IMR-90 (cell line): Measurements from ENCODE around the gene GIMAP8. TPM values are rescaled to one million over a fixed set of nuclear protein-coding genes. Genes with fewer than 3 reads are reported as not detected.

Source experiments
- ATAC-seq: fragments of 200-7000 bp; cut with Tn5 transposase; 2 replicates; pipeline ENCODE4 v1.9.1; 2020; ENCODE audit warnings: low read depth, mild to moderate bottlenecking, moderate library complexity
- BruUV-seq: library from RNA; stranded (reverse); fragments of 400-500 nt; replicated peaks from 2 replicates; lab custom pipeline; 2021; lab: Mats Ljungman, UMichigan
- CTCF ChIA-PET: fragments of 300-600 bp; formaldehyde crosslinking; extraction: SDS; loops from one replicate; lab custom pipeline; 2021; ENCODE audit warnings: antibody characterized with exemption; lab: Yijun Ruan, JAX
- POLR2A ChIA-PET: fragments of 300-600 bp; sonication (Branson Sonifier 250); formaldehyde crosslinking; loops from one replicate; lab custom pipeline; 2022; ENCODE audit warnings: antibody characterized with exemption; ENCODE audit not compliant: unreplicated experiment; lab: Charles Lee
- DNase-seq: peaks from one replicate; pipeline ENCODE4 v3.0.0; 2013
- H2AFZ ChIP-seq: replicated peaks from 2 replicates; pipeline ENCODE3; 2013; ENCODE audit warnings: low read length, mild to moderate bottlenecking; ENCODE audit not compliant: poor library complexity
- H2AK5ac ChIP-seq: 2 replicates; pipeline ENCODE4 v1.6.1; 2013; ENCODE audit warnings: low read depth, low read length, inconsistent platforms
- H2AK9ac ChIP-seq: replicated peaks from 2 replicates; pipeline ENCODE3; 2013; ENCODE audit warnings: mild to moderate bottlenecking, low read depth, low read length, moderate library complexity; ENCODE audit not compliant: poor library complexity
- H2BK120ac ChIP-seq: 2 replicates; pipeline ENCODE4 v1.6.1; 2013; ENCODE audit warnings: low read depth, low read length, inconsistent platforms
- H2BK15ac ChIP-seq: 3 replicates; pipeline ENCODE4 v1.6.1; 2013; ENCODE audit warnings: low read depth, low read length, inconsistent platforms
- H2BK20ac ChIP-seq: 2 replicates; pipeline ENCODE4 v1.6.1; 2013; ENCODE audit warnings: low read depth, mild to moderate bottlenecking, inconsistent platforms, low read length, moderate library complexity
- H2BK5ac ChIP-seq: 2 replicates; pipeline ENCODE4 v1.6.1; 2013; ENCODE audit warnings: mild to moderate bottlenecking, low read depth, low read length, inconsistent platforms; ENCODE audit not compliant: poor library complexity, severe bottlenecking
- H3K14ac ChIP-seq: replicated peaks from 2 replicates; pipeline ENCODE4 v1.6.1; 2013; ENCODE audit warnings: low read depth, low read length, inconsistent platforms
- H3K18ac ChIP-seq: 2 replicates; pipeline ENCODE4 v1.6.1; 2013; ENCODE audit warnings: low read depth, low read length, control low read depth
- H3K23ac ChIP-seq: 2 replicates; pipeline ENCODE4 v1.6.1; 2013; ENCODE audit warnings: low read depth, low read length, inconsistent platforms
- H3K27ac ChIP-seq: 2 replicates; pipeline ENCODE4 v1.5.1; 2013; ENCODE audit warnings: mild to moderate bottlenecking, control low read depth, low read length; ENCODE audit not compliant: insufficient read depth
- H3K27me3 ChIP-seq: 2 replicates; pipeline ENCODE4 v1.6.1; 2013; ENCODE audit warnings: low read length; ENCODE audit not compliant: control insufficient read depth, insufficient read depth
- H3K36me3 ChIP-seq: 2 replicates; pipeline ENCODE4 v1.6.1; 2013; ENCODE audit warnings: low read length, mixed read lengths; ENCODE audit not compliant: control insufficient read depth, insufficient read depth
- H3K4ac ChIP-seq: 2 replicates; pipeline ENCODE4 v1.6.1; 2013; ENCODE audit warnings: low read depth, low read length, inconsistent platforms
- H3K4me1 ChIP-seq: 2 replicates; pipeline ENCODE4 v1.6.1; 2013; ENCODE audit warnings: low read length, mixed read lengths; ENCODE audit not compliant: control insufficient read depth, insufficient read depth
- H3K4me2 ChIP-seq: 2 replicates; pipeline ENCODE4 v1.6.1; 2013; ENCODE audit warnings: low read depth, mild to moderate bottlenecking, control low read depth, low read length, moderate library complexity
- H3K4me3 ChIP-seq: 2 replicates; pipeline ENCODE4 v1.5.1; 2013; ENCODE audit warnings: low read depth, mild to moderate bottlenecking, control low read depth, low read length, moderate library complexity; ENCODE audit not compliant: insufficient read depth
- H3K56ac ChIP-seq: 2 replicates; pipeline ENCODE4 v1.6.1; 2013; ENCODE audit warnings: low read length, inconsistent platforms; ENCODE audit not compliant: insufficient read depth; ENCODE audit errors: extremely low read depth
- H3K79me1 ChIP-seq, 2 experiments: 2 replicates each; pipeline ENCODE4 v1.6.1; 2013; ENCODE audit warnings: low read length in 2 of 2, inconsistent platforms in 1 of 2, low read depth in 1 of 2
- H3K9ac ChIP-seq: 2 replicates; pipeline ENCODE4 v1.6.1; 2013; ENCODE audit warnings: low read depth, low read length, control low read depth
- H3K9me1 ChIP-seq: 2 replicates; pipeline ENCODE4 v1.6.1; 2013; ENCODE audit warnings: low read length, inconsistent platforms; ENCODE audit not compliant: insufficient read depth
- H3K9me3 ChIP-seq: 2 replicates; pipeline ENCODE4 v1.6.1; 2013; ENCODE audit warnings: low read length; ENCODE audit not compliant: control insufficient read depth, insufficient read depth
- H4K20me1 ChIP-seq: 2 replicates; pipeline ENCODE4 v1.6.1; 2013; ENCODE audit warnings: low read length, inconsistent platforms; ENCODE audit not compliant: insufficient read depth
- H4K5ac ChIP-seq: 2 replicates; pipeline ENCODE4 v1.6.1; 2013; ENCODE audit warnings: mild to moderate bottlenecking, low read depth, low read length, control low read depth
- H4K8ac ChIP-seq, 2 experiments: 2 replicates each; pipeline ENCODE4 v1.6.1; 2013; ENCODE audit warnings: low read depth in 2 of 2, low read length in 2 of 2, control low read depth in 1 of 2, inconsistent platforms in 1 of 2
- H4K91ac ChIP-seq: 2 replicates; pipeline ENCODE4 v1.6.1; 2013; ENCODE audit warnings: low read depth, low read length, inconsistent platforms; ENCODE audit not compliant: insufficient read depth
- BHLHE40 ChIP-seq: fragments of 150-350 bp; IDR thresholded peaks from 2 replicates; pipeline ENCODE4 v1.6.1; 2016; ENCODE audit warnings: mild to moderate bottlenecking, low read depth, low read length
- CEBPB ChIP-seq: IDR thresholded peaks from 2 replicates; pipeline ENCODE4 v1.6.1; 2012; ENCODE audit warnings: low read depth, low read length, improper control_type of control experiment
- CHD1 ChIP-seq: IDR thresholded peaks from 2 replicates; pipeline ENCODE4 v1.6.1; 2012; ENCODE audit warnings: low read depth, low read length, improper control_type of control experiment
- FOS ChIP-seq: fragments of 150-350 bp; IDR thresholded peaks from 2 replicates; pipeline ENCODE4 v1.6.1; 2016; ENCODE audit warnings: low read depth, low read length
- MAFK ChIP-seq: IDR thresholded peaks from 2 replicates; pipeline ENCODE4 v1.6.1; 2012; ENCODE audit warnings: low read depth, low read length, improper control_type of control experiment
- NFE2L2 ChIP-seq: fragments of 150-350 bp; IDR thresholded peaks from 2 replicates; pipeline ENCODE4 v1.6.1; 2016; ENCODE audit warnings: low read depth, mild to moderate bottlenecking, low read length
- POLR2A ChIP-seq: IDR thresholded peaks from 2 replicates; pipeline ENCODE4 v1.6.1; 2012; ENCODE audit warnings: mild to moderate bottlenecking, low read depth, low read length
- RAD21 ChIP-seq: IDR thresholded peaks from 2 replicates; pipeline ENCODE4 v1.6.1; 2012; ENCODE audit warnings: low read length, improper control_type of control experiment
- RCOR1 ChIP-seq: IDR thresholded peaks from 2 replicates; pipeline ENCODE4 v1.6.1; 2012; ENCODE audit warnings: mild to moderate bottlenecking, low read length, improper control_type of control experiment; ENCODE audit not compliant: insufficient replicate concordance
- WGBS, 2 experiments: methylation state at CpG; one replicate each; pipeline versions ENCODE4 v1.1.5 to v1.1.7; 2013; ENCODE audit warnings: missing lambda C conversion rate in 2 of 2; ENCODE audit not compliant: insufficient read length in 1 of 2; ENCODE audit errors: extremely low coverage in 2 of 2; 5-methylcytosine and 5-hydroxymethylcytosine counted together
- dilution Hi-C: fragments of 300-500 bp; cut with HindIII; formaldehyde crosslinking; loops from one replicate; pipeline ENCODE4 v1.14.3; 2018; ENCODE audit warnings: low sequenced_read_pairs; ENCODE audit not compliant: unreplicated experiment
- in situ Hi-C: fragments of 300-500 bp; cut with MboI; formaldehyde crosslinking; loops from 3 replicates; pipeline ENCODE4 v1.14.3; 2019; ENCODE audit warnings: low sequenced_read_pairs, inconsistent platforms, mixed read lengths
- intact Hi-C: fragments of 100-400 bp; cut with micrococcal nuclease; formaldehyde crosslinking; loops from 2 replicates; pipeline ENCODE4 v1.10.0; 2022
- polyA plus RNA-seq, 3 experiments: library from polyadenylated mRNA; depleted of rRNA; stranded (reverse); fragments of >200 nt; gene quantifications; 2 replicates each; pipeline ENCODE4 v1.2.3, GENCODE V29; 2012; ENCODE audit warnings: low replicate concordance in 1 of 3
- total RNA-seq: library from RNA; depleted of rRNA; stranded (reverse); fragments of >200 nt; gene quantifications from 2 replicates; pipeline ENCODE4 v1.2.3, GENCODE V29; 2012
- TF ChIP-seq, protein P1 (sequence below): fragments of 150-350 bp; IDR thresholded peaks from 2 replicates; pipeline ENCODE4 v1.6.1; 2017; ENCODE audit warnings: mild to moderate bottlenecking, antibody characterized with exemption, low read length, low read depth
- TF ChIP-seq, protein P2 (sequence below): conservative IDR thresholded peaks from 2 replicates; pipeline ENCODE4 v1.5.1; 2012; ENCODE audit warnings: mild to moderate bottlenecking, low read depth, low read length, improper control_type of control experiment

GIMAP8 gene
- total and polyA plus RNA-seq, 2 of the 4 experiments (the other 2 are of a cell fraction), result not detected

DNA sequence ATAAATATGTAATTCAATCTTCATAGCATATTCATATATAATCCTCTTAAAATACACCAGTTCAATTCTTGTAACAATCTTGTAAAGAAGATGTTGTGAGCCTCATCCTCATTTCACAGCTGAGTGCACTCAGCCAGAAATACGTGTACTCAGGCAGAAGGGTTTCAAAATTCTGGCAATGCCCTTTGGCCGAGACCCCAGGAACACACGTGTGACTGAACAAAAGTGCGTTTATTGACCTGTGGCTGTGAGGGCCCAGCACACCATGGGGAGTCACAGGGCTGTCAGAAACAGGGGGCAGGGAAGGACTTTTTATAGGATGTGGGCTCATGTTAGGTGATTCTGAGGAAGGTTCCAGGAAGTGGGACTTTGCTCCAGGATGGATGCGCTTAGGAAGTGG lies 21.5 kb downstream of the GIMAP8 start:
- Histone ChIP-seq H3K4me3 (no peak overlapping the region), H3K9ac (no peak overlapping the region), H3K14ac (no peak overlapping the region), H4K91ac (no peak overlapping the region), H3K4me1 (no peaks in the 10 kb centered on the region), H3K79me1 (no peaks in the 10 kb centered on the region), H3K27me3 (no peaks in the 10 kb centered on the region), H2AK9ac (no peak overlapping the region), H3K4ac (no peak overlapping the region), H2BK5ac (no peak overlapping the region), H2AFZ (no peak overlapping the region), H3K18ac (no peak overlapping the region), H2BK120ac (no peak overlapping the region), H4K5ac (no peak overlapping the region), H3K9me1 (no peaks in the 10 kb centered on the region), H2AK5ac (no peak overlapping the region), H3K9me3 (no peaks in the 10 kb centered on the region), H4K8ac (no peak overlapping the region), H3K4me2 (no peak overlapping the region), H3K27ac (no peak overlapping the region), H4K20me1 (no peaks in the 10 kb centered on the region), H2BK20ac (no peak overlapping the region), H2BK15ac (no peak overlapping the region), H3K23ac (no peak overlapping the region), H3K56ac (no peak overlapping the region), H3K36me3 (no peaks in the 10 kb centered on the region)
- ChIA-PET POLR2A (no interaction called here), CTCF (no interaction called here)
- in situ Hi-C loops, result no loop called here
- 51% methylated on average over 4 of the region's 5 CpGs; no CpG with 5 or more reads in 1 of the 2 experiments for WGBS, 2 experiments
- DNase-seq, result no peak
- TF ChIP-seq, protein P1, sequence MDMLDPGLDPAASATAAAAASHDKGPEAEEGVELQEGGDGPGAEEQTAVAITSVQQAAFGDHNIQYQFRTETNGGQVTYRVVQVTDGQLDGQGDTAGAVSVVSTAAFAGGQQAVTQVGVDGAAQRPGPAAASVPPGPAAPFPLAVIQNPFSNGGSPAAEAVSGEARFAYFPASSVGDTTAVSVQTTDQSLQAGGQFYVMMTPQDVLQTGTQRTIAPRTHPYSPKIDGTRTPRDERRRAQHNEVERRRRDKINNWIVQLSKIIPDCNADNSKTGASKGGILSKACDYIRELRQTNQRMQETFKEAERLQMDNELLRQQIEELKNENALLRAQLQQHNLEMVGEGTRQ, result no peak
- TF ChIP-seq BHLHE40 (no peak), CEBPB (no peak), POLR2A (no peak), RAD21 (no peak), RCOR1 (no peak), CHD1 (no peak), FOS (no peak), NFE2L2 (no peak), MAFK (no peak)
- TF ChIP-seq, protein P2, sequence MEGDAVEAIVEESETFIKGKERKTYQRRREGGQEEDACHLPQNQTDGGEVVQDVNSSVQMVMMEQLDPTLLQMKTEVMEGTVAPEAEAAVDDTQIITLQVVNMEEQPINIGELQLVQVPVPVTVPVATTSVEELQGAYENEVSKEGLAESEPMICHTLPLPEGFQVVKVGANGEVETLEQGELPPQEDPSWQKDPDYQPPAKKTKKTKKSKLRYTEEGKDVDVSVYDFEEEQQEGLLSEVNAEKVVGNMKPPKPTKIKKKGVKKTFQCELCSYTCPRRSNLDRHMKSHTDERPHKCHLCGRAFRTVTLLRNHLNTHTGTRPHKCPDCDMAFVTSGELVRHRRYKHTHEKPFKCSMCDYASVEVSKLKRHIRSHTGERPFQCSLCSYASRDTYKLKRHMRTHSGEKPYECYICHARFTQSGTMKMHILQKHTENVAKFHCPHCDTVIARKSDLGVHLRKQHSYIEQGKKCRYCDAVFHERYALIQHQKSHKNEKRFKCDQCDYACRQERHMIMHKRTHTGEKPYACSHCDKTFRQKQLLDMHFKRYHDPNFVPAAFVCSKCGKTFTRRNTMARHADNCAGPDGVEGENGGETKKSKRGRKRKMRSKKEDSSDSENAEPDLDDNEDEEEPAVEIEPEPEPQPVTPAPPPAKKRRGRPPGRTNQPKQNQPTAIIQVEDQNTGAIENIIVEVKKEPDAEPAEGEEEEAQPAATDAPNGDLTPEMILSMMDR, result no peak
- dilution Hi-C loops, result no loop called here
- intact Hi-C loops, result no loop called here
- BruUV-seq, result no TSS peak
- ATAC-seq, result no peak
